GM12878 (cell line): ENCODE data around the gene TIPRL.

Experiments used
- BHLHE40 ChIP-seq, 2 experiments: fragments of 450-650 bp in 1 of 2; IDR thresholded peaks; 2 replicates each; pipeline ENCODE4 v1.6.1; 2011 to 2017; ENCODE audit warnings: low read depth in 2 of 2, borderline replicate concordance in 1 of 2, improper control_type of control experiment in 1 of 2, low read length in 1 of 2, mild to moderate bottlenecking in 1 of 2
- CBX5 ChIP-seq: sonication (generic); IDR thresholded peaks from 2 replicates; pipeline ENCODE4 v1.6.1; 2016; ENCODE audit warnings: low read depth, moderate library complexity, mild to moderate bottlenecking, inconsistent platforms
- CEBPB ChIP-seq, 2 experiments: fragments of 150-350 bp in 1 of 2; IDR thresholded peaks; 2 replicates each; pipeline ENCODE4 v1.6.1; 2012 to 2014; ENCODE audit warnings: low read depth in 2 of 2, low read length in 2 of 2, borderline replicate concordance in 1 of 2, inconsistent platforms in 1 of 2
- CREB1 ChIP-seq: IDR thresholded peaks from 2 replicates; pipeline ENCODE4 v1.6.1; 2012; ENCODE audit warnings: low read depth, mild to moderate bottlenecking, inconsistent platforms
- EP300 ChIP-seq, 2 experiments: fragments of 150-350 bp in 1 of 2; IDR thresholded peaks; 2 replicates each; pipeline ENCODE4 v1.6.1; 2011 to 2012; ENCODE audit warnings: low read depth in 2 of 2, low read length in 2 of 2, borderline replicate concordance in 1 of 2, improper control_type of control experiment in 1 of 2, inconsistent platforms in 1 of 2; ENCODE audit not compliant: control insufficient read depth in 1 of 2
- HDAC2 ChIP-seq: fragments of 200-600 bp; sonication (generic); IDR thresholded peaks from 2 replicates; pipeline ENCODE4 v1.6.1; 2017
- HDAC6 ChIP-seq: fragments of 200-600 bp; sonication (generic); IDR thresholded peaks from one replicate; pipeline ENCODE4 v1.8.0; 2017; ENCODE audit warnings: antibody characterized with exemption; ENCODE audit not compliant: unreplicated experiment
- NFXL1 ChIP-seq: fragments of 450-650 bp; IDR thresholded peaks from 2 replicates; pipeline ENCODE4 v1.6.1; 2017; ENCODE audit warnings: antibody characterized with exemption, mild to moderate bottlenecking, borderline replicate concordance
- RAD21 ChIP-seq: IDR thresholded peaks from 2 replicates; pipeline ENCODE4 v1.6.1; 2011; ENCODE audit warnings: mild to moderate bottlenecking, low read depth, low read length, moderate library complexity; ENCODE audit not compliant: insufficient read depth
- RAD51 ChIP-seq: fragments of 450-650 bp; IDR thresholded peaks from 2 replicates; pipeline ENCODE4 v1.6.1; 2016; ENCODE audit warnings: moderate library complexity, mild to moderate bottlenecking, inconsistent platforms
- YY1 ChIP-seq: IDR thresholded peaks from 2 replicates; pipeline ENCODE4 v1.6.1; 2011; ENCODE audit warnings: low read depth, mild to moderate bottlenecking, low read length
- TF ChIP-seq, protein P1 (sequence below), 3 experiments: IDR thresholded peaks in 2 of 3; conservative IDR thresholded peaks in 1 of 3; 2 replicates each; pipeline ENCODE4 v1.5.1; 2011; ENCODE audit warnings: low read depth in 3 of 3, low read length in 3 of 3, mild to moderate bottlenecking in 3 of 3, control low read depth in 2 of 3, moderate library complexity in 2 of 3, inconsistent platforms in 1 of 3, mixed read lengths in 1 of 3; ENCODE audit not compliant: control insufficient read depth in 2 of 3, insufficient read depth in 1 of 3; ENCODE audit errors: extremely low read depth in 1 of 3
- TF ChIP-seq, protein P2 (sequence below): IDR thresholded peaks from 2 replicates; pipeline ENCODE4 v1.6.1; 2012; ENCODE audit warnings: mild to moderate bottlenecking, low read depth, low read length

- TF ChIP-seq, protein P1, sequence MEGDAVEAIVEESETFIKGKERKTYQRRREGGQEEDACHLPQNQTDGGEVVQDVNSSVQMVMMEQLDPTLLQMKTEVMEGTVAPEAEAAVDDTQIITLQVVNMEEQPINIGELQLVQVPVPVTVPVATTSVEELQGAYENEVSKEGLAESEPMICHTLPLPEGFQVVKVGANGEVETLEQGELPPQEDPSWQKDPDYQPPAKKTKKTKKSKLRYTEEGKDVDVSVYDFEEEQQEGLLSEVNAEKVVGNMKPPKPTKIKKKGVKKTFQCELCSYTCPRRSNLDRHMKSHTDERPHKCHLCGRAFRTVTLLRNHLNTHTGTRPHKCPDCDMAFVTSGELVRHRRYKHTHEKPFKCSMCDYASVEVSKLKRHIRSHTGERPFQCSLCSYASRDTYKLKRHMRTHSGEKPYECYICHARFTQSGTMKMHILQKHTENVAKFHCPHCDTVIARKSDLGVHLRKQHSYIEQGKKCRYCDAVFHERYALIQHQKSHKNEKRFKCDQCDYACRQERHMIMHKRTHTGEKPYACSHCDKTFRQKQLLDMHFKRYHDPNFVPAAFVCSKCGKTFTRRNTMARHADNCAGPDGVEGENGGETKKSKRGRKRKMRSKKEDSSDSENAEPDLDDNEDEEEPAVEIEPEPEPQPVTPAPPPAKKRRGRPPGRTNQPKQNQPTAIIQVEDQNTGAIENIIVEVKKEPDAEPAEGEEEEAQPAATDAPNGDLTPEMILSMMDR (IDR thresholded peaks at IDR 0.05 in 2 of 3, conservative IDR thresholded peaks at IDR 0.05 in 1 of 3; ENCODE audit: control insufficient read depth in 2 of 3, extremely low read depth in 1 of 3, insufficient read depth in 1 of 3, low read depth in 3 of 3, low read length in 3 of 3), result no peak
- TF ChIP-seq EP300 (IDR thresholded peaks at IDR 0.05; ENCODE audit: borderline replicate concordance in 1 of 2, control insufficient read depth in 1 of 2, low read depth in 2 of 2, low read length in 2 of 2), result no peak
- TF ChIP-seq HDAC6, result no peak
- TF ChIP-seq CREB1, result no peak
- TF ChIP-seq NFXL1, result no peak
- TF ChIP-seq RAD21, result no peak
- no peak for TF ChIP-seq CEBPB (IDR thresholded peaks at IDR 0.05; ENCODE audit: borderline replicate concordance in 1 of 2, low read depth in 2 of 2, low read length in 2 of 2)
- TF ChIP-seq YY1, result no peak
- TF ChIP-seq, protein P2, sequence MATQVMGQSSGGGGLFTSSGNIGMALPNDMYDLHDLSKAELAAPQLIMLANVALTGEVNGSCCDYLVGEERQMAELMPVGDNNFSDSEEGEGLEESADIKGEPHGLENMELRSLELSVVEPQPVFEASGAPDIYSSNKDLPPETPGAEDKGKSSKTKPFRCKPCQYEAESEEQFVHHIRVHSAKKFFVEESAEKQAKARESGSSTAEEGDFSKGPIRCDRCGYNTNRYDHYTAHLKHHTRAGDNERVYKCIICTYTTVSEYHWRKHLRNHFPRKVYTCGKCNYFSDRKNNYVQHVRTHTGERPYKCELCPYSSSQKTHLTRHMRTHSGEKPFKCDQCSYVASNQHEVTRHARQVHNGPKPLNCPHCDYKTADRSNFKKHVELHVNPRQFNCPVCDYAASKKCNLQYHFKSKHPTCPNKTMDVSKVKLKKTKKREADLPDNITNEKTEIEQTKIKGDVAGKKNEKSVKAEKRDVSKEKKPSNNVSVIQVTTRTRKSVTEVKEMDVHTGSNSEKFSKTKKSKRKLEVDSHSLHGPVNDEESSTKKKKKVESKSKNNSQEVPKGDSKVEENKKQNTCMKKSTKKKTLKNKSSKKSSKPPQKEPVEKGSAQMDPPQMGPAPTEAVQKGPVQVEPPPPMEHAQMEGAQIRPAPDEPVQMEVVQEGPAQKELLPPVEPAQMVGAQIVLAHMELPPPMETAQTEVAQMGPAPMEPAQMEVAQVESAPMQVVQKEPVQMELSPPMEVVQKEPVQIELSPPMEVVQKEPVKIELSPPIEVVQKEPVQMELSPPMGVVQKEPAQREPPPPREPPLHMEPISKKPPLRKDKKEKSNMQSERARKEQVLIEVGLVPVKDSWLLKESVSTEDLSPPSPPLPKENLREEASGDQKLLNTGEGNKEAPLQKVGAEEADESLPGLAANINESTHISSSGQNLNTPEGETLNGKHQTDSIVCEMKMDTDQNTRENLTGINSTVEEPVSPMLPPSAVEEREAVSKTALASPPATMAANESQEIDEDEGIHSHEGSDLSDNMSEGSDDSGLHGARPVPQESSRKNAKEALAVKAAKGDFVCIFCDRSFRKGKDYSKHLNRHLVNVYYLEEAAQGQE, result no peak
- TF ChIP-seq CBX5, result no peak
- no peak for TF ChIP-seq HDAC2
- TF ChIP-seq BHLHE40 (IDR thresholded peaks at IDR 0.05; ENCODE audit: borderline replicate concordance in 1 of 2, low read depth in 2 of 2, low read length in 1 of 2), result no peak
- TF ChIP-seq RAD51, result no peak
Measured at GRCh38 chr1:168187177-168187576, 8.4 kb downstream of the TIPRL start.
